Gastrocnemius medialis (tissue), 4 donors: ENCODE measurements around the gene MISP.

Experiments used
- POLR2A ChIP-seq, 2 donors: fragments of 450-650 bp; IDR thresholded peaks; one replicate each; pipeline ENCODE4 v1.6.1; 2017; ENCODE audit warnings: antibody characterized with exemption in 2 of 2, mild to moderate bottlenecking in 2 of 2, moderate library complexity in 2 of 2
- TF ChIP-seq, protein P1 (sequence below), 5 experiments: fragments of 450-650 bp in 3 of 5; fragments of 200-600 bp in 2 of 5; sonication (generic) in 2 of 5; IDR thresholded peaks in 4 of 5; conservative IDR thresholded peaks in 1 of 5; 1 replicate in 4 of 5; 2 replicates in 1 of 5; pipeline ENCODE4 v1.5.1; 2016 to 2019; ENCODE audit warnings: antibody characterized with exemption in 5 of 5, mild to moderate bottlenecking in 3 of 5, moderate library complexity in 3 of 5

DNA sequence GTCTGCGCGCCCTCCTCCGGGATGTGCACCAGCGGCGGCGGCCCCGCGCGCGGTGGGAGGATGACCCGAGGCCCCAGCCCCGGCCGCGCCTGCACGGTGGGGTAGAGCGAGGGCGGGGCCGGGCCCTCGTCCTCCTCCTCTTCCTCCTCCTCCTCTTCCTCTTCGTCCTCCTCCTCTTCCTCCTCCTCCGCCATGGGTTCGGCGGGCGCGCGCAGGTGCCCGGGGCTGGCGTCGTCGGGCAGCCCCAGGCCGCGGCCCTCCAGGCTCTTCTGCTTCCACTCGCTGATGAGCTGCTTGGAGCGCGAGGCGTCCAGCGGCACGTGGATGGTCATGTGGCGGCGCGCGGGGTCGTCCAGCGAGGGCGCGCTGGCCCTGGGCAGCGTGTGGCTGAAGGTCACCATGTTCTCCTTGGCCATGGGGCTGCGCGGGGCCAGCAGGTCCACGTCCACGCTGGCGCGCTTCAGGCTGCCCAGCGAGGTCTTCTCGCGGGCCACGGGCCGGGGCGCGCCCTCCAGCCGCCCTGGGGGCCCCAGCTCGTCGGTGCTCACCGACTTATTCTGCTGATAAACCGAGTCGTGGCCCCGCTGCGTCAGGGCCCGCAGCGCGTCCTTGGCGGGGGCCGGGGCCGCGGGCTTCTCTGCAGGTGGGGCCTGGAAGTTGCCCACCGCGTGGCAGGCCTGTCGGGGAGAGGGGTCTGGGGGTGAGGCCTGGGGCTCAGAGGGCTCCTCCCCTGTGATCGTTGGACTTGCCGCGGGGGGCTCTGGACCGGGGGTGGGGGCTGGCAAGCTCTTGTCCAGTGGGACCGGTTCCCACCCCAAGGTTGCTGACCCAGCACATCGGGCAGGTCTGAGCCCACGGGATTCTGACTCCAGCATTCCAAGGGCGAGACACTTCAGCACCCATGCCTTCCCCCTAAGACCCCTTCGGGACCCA is 62.6 kb downstream of the MISP start:
- TF ChIP-seq, protein P1, sequence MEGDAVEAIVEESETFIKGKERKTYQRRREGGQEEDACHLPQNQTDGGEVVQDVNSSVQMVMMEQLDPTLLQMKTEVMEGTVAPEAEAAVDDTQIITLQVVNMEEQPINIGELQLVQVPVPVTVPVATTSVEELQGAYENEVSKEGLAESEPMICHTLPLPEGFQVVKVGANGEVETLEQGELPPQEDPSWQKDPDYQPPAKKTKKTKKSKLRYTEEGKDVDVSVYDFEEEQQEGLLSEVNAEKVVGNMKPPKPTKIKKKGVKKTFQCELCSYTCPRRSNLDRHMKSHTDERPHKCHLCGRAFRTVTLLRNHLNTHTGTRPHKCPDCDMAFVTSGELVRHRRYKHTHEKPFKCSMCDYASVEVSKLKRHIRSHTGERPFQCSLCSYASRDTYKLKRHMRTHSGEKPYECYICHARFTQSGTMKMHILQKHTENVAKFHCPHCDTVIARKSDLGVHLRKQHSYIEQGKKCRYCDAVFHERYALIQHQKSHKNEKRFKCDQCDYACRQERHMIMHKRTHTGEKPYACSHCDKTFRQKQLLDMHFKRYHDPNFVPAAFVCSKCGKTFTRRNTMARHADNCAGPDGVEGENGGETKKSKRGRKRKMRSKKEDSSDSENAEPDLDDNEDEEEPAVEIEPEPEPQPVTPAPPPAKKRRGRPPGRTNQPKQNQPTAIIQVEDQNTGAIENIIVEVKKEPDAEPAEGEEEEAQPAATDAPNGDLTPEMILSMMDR (IDR thresholded peaks at IDR 0.05 in 4 of 5, conservative IDR thresholded peaks at IDR 0.05 in 1 of 5), result no peak
- TF ChIP-seq POLR2A (IDR thresholded peaks at IDR 0.05), result no peak
